ENCODE measurements around the gene PCK2. TPM values are rescaled to one million over a fixed set of nuclear protein-coding genes. Genes with fewer than 3 reads are reported as not detected.

PCK2 gene
- total and polyA plus RNA-seq, 2 of the 13 experiments (the other 11 are each of a cell fraction or from before 2014, with no cell fraction given): 129 to 272 TPM

DNA sequence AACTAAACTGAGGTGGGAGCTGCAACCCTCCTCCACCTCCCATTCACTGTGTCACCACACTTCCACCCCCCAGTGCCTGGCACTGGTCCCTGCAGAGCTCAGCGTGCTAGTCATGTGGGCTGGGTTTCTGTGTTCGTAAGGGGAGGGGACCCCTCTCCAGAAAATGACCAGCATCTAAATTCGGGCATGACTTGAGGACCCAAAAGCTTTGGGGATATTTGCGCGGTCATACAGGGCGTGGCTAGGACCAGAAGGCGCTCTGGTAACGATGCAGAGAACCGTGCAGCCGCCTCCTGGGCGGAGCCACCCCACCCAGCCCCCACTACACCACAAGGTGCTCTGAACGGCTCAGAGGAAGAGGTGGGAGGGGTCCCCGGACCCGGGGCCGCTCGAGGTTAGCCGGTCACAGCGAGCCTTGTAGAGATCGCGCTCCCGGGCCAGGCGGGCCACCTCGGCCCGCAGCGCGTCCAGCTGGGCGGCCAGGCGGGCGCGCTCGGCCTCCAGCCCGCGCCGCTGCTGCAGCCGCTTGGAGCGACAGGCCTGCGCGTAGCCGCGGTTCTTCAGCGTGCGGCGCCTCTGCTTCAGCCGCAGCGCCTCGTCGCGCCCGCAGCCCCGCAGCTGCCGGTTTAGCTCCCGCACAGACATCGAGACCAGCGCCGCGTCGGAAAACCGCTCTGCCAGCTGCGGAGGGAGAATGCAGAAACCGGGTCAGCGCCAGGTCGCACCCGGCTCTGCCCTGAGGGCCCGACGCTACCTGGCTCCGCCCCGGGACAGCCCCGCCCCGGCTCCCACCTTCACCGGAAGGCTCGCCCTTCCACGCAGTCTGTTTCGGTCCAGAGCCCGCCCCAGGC, 13.0 kb upstream of the PCK2 start (continued):
- TF ChIP-seq ZNF441 (CRISPR knock-in tag; IDR thresholded peaks at IDR 0.05; ENCODE audit: borderline replicate concordance): peak; percentile 63; the same call in 1 of the 2 replicates
- TF ChIP-seq ZNF567 (CRISPR knock-in tag; IDR thresholded peaks at IDR 0.05; ENCODE audit: borderline replicate concordance): peak; percentile 98
- peak; percentile 40; the same call in 1 of the 2 replicates for TF ChIP-seq ZMYM4 (CRISPR knock-in tag; IDR thresholded peaks at IDR 0.05)
- TF ChIP-seq HMGXB3 (CRISPR knock-in tag; IDR thresholded peaks at IDR 0.05; ENCODE audit: borderline replicate concordance): peak; percentile 58; the same call in 1 of the 2 replicates
- TF ChIP-seq ZNF703 (CRISPR knock-in tag; IDR thresholded peaks at IDR 0.05; ENCODE audit: borderline replicate concordance): peak; percentile 81; the same call in 1 of the 2 replicates
- TF ChIP-seq PHF20 (CRISPR knock-in tag; IDR thresholded peaks at IDR 0.05): 0 out of 2 replicates have a peak, but pooled peaks have one; percentile 12
- peak; percentile 98 for TF ChIP-seq SRY (CRISPR knock-in tag; IDR thresholded peaks at IDR 0.05)
- TF ChIP-seq, protein P1, sequence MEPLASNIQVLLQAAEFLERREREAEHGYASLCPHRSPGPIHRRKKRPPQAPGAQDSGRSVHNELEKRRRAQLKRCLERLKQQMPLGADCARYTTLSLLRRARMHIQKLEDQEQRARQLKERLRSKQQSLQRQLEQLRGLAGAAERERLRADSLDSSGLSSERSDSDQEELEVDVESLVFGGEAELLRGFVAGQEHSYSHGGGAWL (CRISPR knock-in tag; IDR thresholded peaks at IDR 0.05): peak; percentile 90; the same call in 1 of the 2 replicates
- TF ChIP-seq KDM5A (IDR thresholded peaks at IDR 0.05; ENCODE audit: borderline replicate concordance, low read length): no peak
